ENCODE results near the gene TMEM117. TPM values are rescaled to one million over a fixed set of nuclear protein-coding genes. Genes with fewer than 3 reads are reported as not detected.
"Not testable (repeated sequence)": the region's sequence is repeated elsewhere in the genome, so short reads cannot be mapped to it uniquely, and the experiment has no call there.

Gene TMEM117
- total and polyA plus RNA-seq, 12 donors, result 4.0 to 8.5 (median 7.1) TPM

GRCh38 chr12:44184499-44185206 lies 348.8 kb downstream of the TMEM117 start:
- no peak for ATAC-seq
- WGBS, 2 donors, result 83 to 90% methylated on average over 4 of the region's 4 CpGs
- no peak overlapping the region for H3K4me3 ChIP-seq
- H3K9me3 ChIP-seq, result peaks cover 0 to 3% (median 0%) of the 10 kb centered on the region in 11 donors
- no peak for DNase-seq
- intact Hi-C loops (cut with DNase I), result no loop called here
- no peaks in the 10 kb centered on the region for H3K4me1 ChIP-seq
- no peak overlapping the region for H3K27ac ChIP-seq
- TF ChIP-seq CTCF (IDR thresholded peaks at IDR 0.05), result no peak
- H3K36me3 ChIP-seq, result no peaks in the 10 kb centered on the region
- H3K27me3 ChIP-seq, result no peaks in the 10 kb centered on the region

GRCh38 chr12:44193281-44193680 lies 357.4 kb downstream of the TMEM117 start:
- no peak overlapping the region for H3K4me3 ChIP-seq
- no peak for DNase-seq
- no peak for ATAC-seq
- no peak for TF ChIP-seq CTCF (IDR thresholded peaks at IDR 0.05)
- H3K36me3 ChIP-seq, result no peaks in the 10 kb centered on the region
- H3K27ac ChIP-seq, result no peak overlapping the region
- 94 to 95% methylated on average over 1 of the region's 1 CpG for WGBS, 2 donors
- H3K27me3 ChIP-seq, result no peaks in the 10 kb centered on the region
- intact Hi-C loops (cut with DNase I), result no loop called here
- H3K9me3 ChIP-seq, result no peaks in the 10 kb centered on the region
- no peaks in the 10 kb centered on the region for H3K4me1 ChIP-seq

GRCh38 chr12:44195719-44196118 lies 359.8 kb downstream of the TMEM117 start:
- H3K27ac ChIP-seq; H3K4me1 ChIP-seq; ATAC-seq; H3K36me3 ChIP-seq; H3K27me3 ChIP-seq; DNase-seq; intact Hi-C loops (cut with DNase I); H3K9me3 ChIP-seq; H3K4me3 ChIP-seq: not testable (repeated sequence)
- 82 to 84% methylated on average over 1 of the region's 1 CpG for WGBS, 2 donors

DNA sequence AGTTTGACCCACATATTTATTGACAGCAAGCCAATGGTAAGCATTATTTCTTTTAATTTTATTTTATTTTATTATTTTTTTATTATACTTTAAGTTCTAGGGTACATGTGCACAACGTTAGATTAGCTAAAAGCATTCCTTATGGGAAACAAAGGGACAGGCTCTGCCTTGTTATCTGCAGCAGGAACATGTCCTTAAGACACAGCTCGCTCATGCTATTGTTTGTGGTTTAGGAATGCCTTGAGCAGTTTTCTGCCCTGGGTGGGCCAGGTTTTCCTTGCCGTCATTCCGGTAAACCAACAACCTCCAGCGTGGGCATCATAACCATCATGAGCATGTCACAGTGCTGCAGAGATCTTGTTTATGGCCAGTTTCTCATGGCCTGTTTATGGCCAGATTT lies 370.2 kb downstream of the TMEM117 start:
- no peak for ATAC-seq
- H3K9me3 ChIP-seq, result peaks cover 0 to 35% (median 0%) of the 10 kb centered on the region in 11 donors
- intact Hi-C loops (cut with DNase I), result no loop called here
- DNase-seq, result no peak
- no peaks in the 10 kb centered on the region for H3K36me3 ChIP-seq
- no peak overlapping the region for H3K27ac ChIP-seq
- H3K4me1 ChIP-seq, result no peaks in the 10 kb centered on the region
- TF ChIP-seq CTCF (IDR thresholded peaks at IDR 0.05), result no peak
- H3K4me3 ChIP-seq, result no peak overlapping the region
- WGBS, 2 donors, result 81 to 93% methylated on average over 5 of the region's 5 CpGs
- H3K27me3 ChIP-seq, result no peaks in the 10 kb centered on the region

DNA sequence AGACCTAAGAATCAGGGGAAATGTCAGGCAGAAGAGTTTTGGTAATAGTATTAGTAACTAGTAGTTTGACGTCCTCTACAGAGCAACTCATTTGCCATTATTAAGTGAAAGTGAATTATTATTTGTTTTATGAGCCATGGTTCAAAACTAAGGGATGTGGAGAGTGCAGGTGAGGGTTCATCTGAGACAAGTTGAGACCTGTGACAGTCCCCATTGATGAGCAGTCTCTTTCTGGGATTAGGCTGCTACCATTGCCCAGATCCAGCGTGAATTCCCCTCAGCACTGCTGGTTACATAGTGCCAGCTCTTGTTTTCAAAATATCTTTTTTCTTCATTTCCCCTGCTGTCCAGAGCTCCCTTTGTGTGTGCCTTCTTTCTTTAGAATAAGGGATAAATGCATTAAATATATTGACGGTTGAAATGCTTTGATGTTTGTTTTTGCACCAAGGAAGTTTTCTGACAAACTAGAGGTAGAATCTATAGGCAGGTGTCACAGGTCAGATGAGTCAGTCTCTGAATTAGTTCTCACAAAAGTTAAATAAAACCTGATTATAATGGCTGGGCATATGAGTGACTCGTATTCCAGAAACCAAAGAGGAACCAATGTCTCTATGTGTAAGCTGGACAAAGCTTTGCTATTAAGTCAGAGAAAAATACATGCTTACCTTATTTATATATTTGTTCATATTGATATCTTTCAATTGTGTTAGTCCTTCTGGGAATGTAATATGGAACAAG lies 381.4 kb downstream of the TMEM117 start:
- intact Hi-C loops (cut with DNase I), result no loop called here
- H3K4me3 ChIP-seq, result no peak overlapping the region
- TF ChIP-seq CTCF (IDR thresholded peaks at IDR 0.05), result no peak

More for the DNA sequence above, 381.4 kb downstream of the TMEM117 start:
- Histone ChIP-seq H3K27ac (no peak overlapping the region), H3K4me1 (no peaks in the 10 kb centered on the region), H3K9me3 (peaks cover 0 to 18% (median 0%) of the 10 kb centered on the region in 11 donors), H3K27me3 (no peaks in the 10 kb centered on the region), H3K36me3 (peaks cover 0 to 5% (median 0%) of the 10 kb centered on the region in 9 donors)
- ATAC-seq, result no peak
- WGBS, 2 donors, result 79 to 94% methylated on average over 4 of the region's 4 CpGs
- DNase-seq, result no peak

Data from heart right ventricle (tissue), 16 donors.